HFFc6 (cell line): ENCODE measurements around the gene WASF1. TPM values are rescaled to one million over a fixed set of nuclear protein-coding genes. Genes with fewer than 3 reads are reported as not detected.

Experiments used
- DNase-seq: peaks from one replicate; pipeline ENCODE4 v3.0.0-alpha.2; 2018
- H3K27ac Mint-ChIP-seq: 2 replicates; pipeline ENCODE4 v1.8.0; 2020; ENCODE audit warnings: mild to moderate bottlenecking, mixed read lengths
- H3K27me3 Mint-ChIP-seq: 2 replicates; pipeline ENCODE4 v1.8.0; 2021; ENCODE audit warnings: mild to moderate bottlenecking, moderate library complexity, mixed read lengths; ENCODE audit not compliant: insufficient read depth
- H3K36me3 Mint-ChIP-seq: 2 replicates; pipeline ENCODE4 v1.8.0; 2021; ENCODE audit warnings: low read depth, mixed read lengths
- H3K4me1 Mint-ChIP-seq: 2 replicates; pipeline ENCODE4 v1.8.0; 2020; ENCODE audit warnings: low read depth, mixed read lengths
- H3K4me3 Mint-ChIP-seq: 2 replicates; pipeline ENCODE4 v1.8.0; 2020; ENCODE audit warnings: mild to moderate bottlenecking, moderate library complexity, mixed read lengths
- H3K9me3 Mint-ChIP-seq: 2 replicates; pipeline ENCODE4 v1.8.0; 2020; ENCODE audit warnings: mild to moderate bottlenecking, mixed read lengths
- total RNA-seq, 6 experiments: library from RNA; stranded (reverse); fragmentation: NEBNext Ultra II Directional; extraction: Animal tissue kit (Norgen Biotek cat#: 25700); gene quantifications; 2 replicates in 1 of 6; 3 replicates in 5 of 6; pipeline ENCODE4 v1.2.3, GENCODE V29; 2021
- TF ChIP-seq, protein P1 (sequence below): fragments of 200-600 bp; sonication (generic); IDR thresholded peaks from 2 replicates; pipeline ENCODE4 v1.5.0; 2021; ENCODE audit warnings: antibody characterized with exemption, mild to moderate bottlenecking

Gene WASF1
- total RNA-seq, 6 experiments from 2014 or later = 11.6 to 13.5 (median 12.3) TPM

- TF ChIP-seq, protein P1, sequence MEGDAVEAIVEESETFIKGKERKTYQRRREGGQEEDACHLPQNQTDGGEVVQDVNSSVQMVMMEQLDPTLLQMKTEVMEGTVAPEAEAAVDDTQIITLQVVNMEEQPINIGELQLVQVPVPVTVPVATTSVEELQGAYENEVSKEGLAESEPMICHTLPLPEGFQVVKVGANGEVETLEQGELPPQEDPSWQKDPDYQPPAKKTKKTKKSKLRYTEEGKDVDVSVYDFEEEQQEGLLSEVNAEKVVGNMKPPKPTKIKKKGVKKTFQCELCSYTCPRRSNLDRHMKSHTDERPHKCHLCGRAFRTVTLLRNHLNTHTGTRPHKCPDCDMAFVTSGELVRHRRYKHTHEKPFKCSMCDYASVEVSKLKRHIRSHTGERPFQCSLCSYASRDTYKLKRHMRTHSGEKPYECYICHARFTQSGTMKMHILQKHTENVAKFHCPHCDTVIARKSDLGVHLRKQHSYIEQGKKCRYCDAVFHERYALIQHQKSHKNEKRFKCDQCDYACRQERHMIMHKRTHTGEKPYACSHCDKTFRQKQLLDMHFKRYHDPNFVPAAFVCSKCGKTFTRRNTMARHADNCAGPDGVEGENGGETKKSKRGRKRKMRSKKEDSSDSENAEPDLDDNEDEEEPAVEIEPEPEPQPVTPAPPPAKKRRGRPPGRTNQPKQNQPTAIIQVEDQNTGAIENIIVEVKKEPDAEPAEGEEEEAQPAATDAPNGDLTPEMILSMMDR = no peak
- Mint-ChIP-seq H3K27ac (no peak overlapping the region), H3K27me3 (no peaks in the 10 kb centered on the region), H3K9me3 (no peaks in the 10 kb centered on the region), H3K36me3 (peaks cover 35% of the 10 kb centered on the region), H3K4me3 (no peak overlapping the region), H3K4me1 (peaks cover 37% of the 10 kb centered on the region)
- no peak for DNase-seq
Observed at GRCh38 chr6:110214338-110214737, 34.9 kb upstream of the WASF1 start.

DNA sequence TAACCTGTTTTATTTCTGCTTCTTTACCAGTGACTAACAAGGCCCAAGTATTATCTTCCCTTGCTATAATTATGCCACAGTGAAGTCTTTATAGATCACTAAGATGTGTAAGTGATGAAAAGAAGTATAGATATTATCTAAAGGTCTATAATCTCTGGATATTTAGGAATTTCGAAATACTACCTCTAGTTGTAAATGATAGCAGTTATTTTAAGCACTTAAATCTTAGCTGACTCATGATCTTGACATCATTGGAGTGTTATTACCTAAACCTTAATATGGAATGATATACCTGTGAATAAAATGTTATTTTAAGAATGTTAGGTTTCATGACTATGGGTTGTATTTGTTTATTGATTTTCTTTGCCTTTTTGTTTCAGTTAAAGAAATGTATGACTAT lies 32.3 kb upstream of the WASF1 start:
- TF ChIP-seq, protein P1 = no peak
- no peaks in the 10 kb centered on the region for H3K27me3 Mint-ChIP-seq
- H3K27ac Mint-ChIP-seq = no peak overlapping the region
- no peaks in the 10 kb centered on the region for H3K9me3 Mint-ChIP-seq
- no peak for DNase-seq
- no peak overlapping the region for H3K4me3 Mint-ChIP-seq
- peaks cover 28% of the 10 kb centered on the region for H3K36me3 Mint-ChIP-seq
- H3K4me1 Mint-ChIP-seq = peaks cover 25% of the 10 kb centered on the region

GRCh38 chr6:110207652-110208051 lies 28.2 kb upstream of the WASF1 start:
- Mint-ChIP-seq H3K4me1 (peaks cover 10% of the 10 kb centered on the region), H3K36me3 (peaks cover 13% of the 10 kb centered on the region), H3K4me3 (no peak overlapping the region), H3K27me3 (no peaks in the 10 kb centered on the region), H3K9me3 (no peaks in the 10 kb centered on the region), H3K27ac (no peak overlapping the region)
- DNase-seq = no peak
- TF ChIP-seq, protein P1 = no peak

- TF ChIP-seq, protein P1 = no peak
- H3K4me3 Mint-ChIP-seq = no peak overlapping the region
- DNase-seq = no peak
- no peaks in the 10 kb centered on the region for H3K27me3 Mint-ChIP-seq
- no peak overlapping the region for H3K27ac Mint-ChIP-seq
- no peaks in the 10 kb centered on the region for H3K9me3 Mint-ChIP-seq
- no peaks in the 10 kb centered on the region for H3K36me3 Mint-ChIP-seq
- no peaks in the 10 kb centered on the region for H3K4me1 Mint-ChIP-seq
Observed at GRCh38 chr6:110201151-110201884, 21.8 kb upstream of the WASF1 start.

GRCh38 chr6:110198561-110198960 lies 19.1 kb upstream of the WASF1 start:
- Mint-ChIP-seq H3K9me3 (no peaks in the 10 kb centered on the region), H3K4me3 (no peak overlapping the region), H3K27me3 (no peaks in the 10 kb centered on the region), H3K36me3 (no peaks in the 10 kb centered on the region), H3K27ac (no peak overlapping the region), H3K4me1 (no peaks in the 10 kb centered on the region)
- TF ChIP-seq, protein P1 = no peak
- DNase-seq = no peak
